Eye (tissue), 1 donor: ENCODE data around the gene GALNT17.

Experiments
- DNase-seq: peaks from one replicate; pipeline ENCODE4 v3.0.0-alpha.2; 2015

GALNT17 gene

GRCh38 chr7:71645836-71646235 lies 513.9 kb downstream of the GALNT17 start:
- no peak for DNase-seq

GRCh38 chr7:71649812-71650211 lies 517.9 kb downstream of the GALNT17 start:
- no peak for DNase-seq

- DNase-seq: no peak
These were observed 518.9 kb downstream of the GALNT17 start for GRCh38 chr7:71650653-71651337.

- DNase-seq: no peak
These were observed 520.6 kb downstream of the GALNT17 start for GRCh38 chr7:71652510-71652909.

- DNase-seq: no peak
These were observed 525.4 kb downstream of the GALNT17 start for GRCh38 chr7:71657386-71657785.

- no peak for DNase-seq
These were observed 527.7 kb downstream of the GALNT17 start for GRCh38 chr7:71659622-71660021.

GRCh38 chr7:71661671-71662224 lies 529.8 kb downstream of the GALNT17 start:
- no peak for DNase-seq

GRCh38 chr7:71665716-71666115 lies 533.8 kb downstream of the GALNT17 start:
- no peak for DNase-seq

GRCh38 chr7:71668572-71668971 lies 536.6 kb downstream of the GALNT17 start:
- DNase-seq: peak; percentile 43

- no peak for DNase-seq
These were observed 547.5 kb downstream of the GALNT17 start for GRCh38 chr7:71679480-71679879.

- DNase-seq: no peak
These were observed 550.2 kb downstream of the GALNT17 start for GRCh38 chr7:71682181-71682580.

GRCh38 chr7:71682841-71683781 lies 551.2 kb downstream of the GALNT17 start:
- peak; percentile 88 for DNase-seq

- DNase-seq: no peak
These were observed 555.3 kb downstream of the GALNT17 start for GRCh38 chr7:71687286-71687685.

GRCh38 chr7:71687831-71688599 lies 556.1 kb downstream of the GALNT17 start:
- no peak for DNase-seq

- DNase-seq: no peak
These were observed 559.6 kb downstream of the GALNT17 start for GRCh38 chr7:71691538-71691937.

- peak; percentile 6 for DNase-seq
These were observed 562.7 kb downstream of the GALNT17 start for GRCh38 chr7:71694665-71695064.

GRCh38 chr7:71695186-71695585 lies 563.2 kb downstream of the GALNT17 start:
- DNase-seq: no peak

GRCh38 chr7:71696511-71696910 lies 564.6 kb downstream of the GALNT17 start:
- no peak for DNase-seq

GRCh38 chr7:71697400-71697799 lies 565.5 kb downstream of the GALNT17 start:
- no peak for DNase-seq

- no peak for DNase-seq
These were observed 573.3 kb downstream of the GALNT17 start for GRCh38 chr7:71705217-71705616.

- DNase-seq: no peak
These were observed 574.1 kb downstream of the GALNT17 start for GRCh38 chr7:71705901-71706596.

- DNase-seq: no peak
These were observed 574.6 kb downstream of the GALNT17 start for GRCh38 chr7:71706597-71706975.
